ENCODE measurements around the gene CNR2. TPM values are rescaled to one million over a fixed set of nuclear protein-coding genes. Genes with fewer than 3 reads are reported as not detected.

The CNR2 gene
- total RNA-seq, 1 experiment from 2014 or later: not detected

- WGBS (ENCODE audit: extremely low coverage, insufficient read length, low lambda C conversion rate): no CpG with 5 or more reads among the region's 1 CpG
- H2AK5ac ChIP-seq (ENCODE audit: insufficient read length, low read length): no peak overlapping the region
- no peaks in the 10 kb centered on the region for H3K9me3 Mint-ChIP-seq
- TF ChIP-seq CTCF (conservative IDR thresholded peaks at IDR 0.05): no peak
- H4K91ac ChIP-seq (ENCODE audit: insufficient read length, low read depth, low read length): no peak overlapping the region
- H4K8ac ChIP-seq (replicated peaks; ENCODE audit: insufficient read length, low read depth, low read length): no peak overlapping the region
- H3K27ac Mint-ChIP-seq: no peak overlapping the region
- H3K14ac ChIP-seq (ENCODE audit: insufficient read depth, low read length): no peak overlapping the region
- H2BK120ac ChIP-seq (ENCODE audit: low read depth, low read length, poor library complexity, severe bottlenecking): no peak overlapping the region
- peaks cover 6% of the 10 kb centered on the region; the same call in 1 of the 2 replicates for H3K4me1 ChIP-seq (ENCODE audit: insufficient read depth, low read length)
- H2AFZ ChIP-seq (ENCODE audit: low read length): no peak overlapping the region
- H3T11ph ChIP-seq (ENCODE audit: low read length): no peak overlapping the region
- no peaks in the 10 kb centered on the region for H3K9me3 ChIP-seq (ENCODE audit: control insufficient read depth, low read depth, low read length)
- no peak overlapping the region for H3K23ac ChIP-seq (ENCODE audit: insufficient read length, low read depth, low read length)
- peaks cover 23 to 33% of the 10 kb centered on the region in 2 experiments for H3K4me1 Mint-ChIP-seq
- H3K79me1 ChIP-seq (ENCODE audit: insufficient read depth, low read depth, low read length, poor library complexity, severe bottlenecking): no peaks in the 10 kb centered on the region
- no peaks in the 10 kb centered on the region for H4K20me1 ChIP-seq (ENCODE audit: control insufficient read depth, insufficient read depth, insufficient read length)
- H2BK20ac ChIP-seq (ENCODE audit: low read depth, low read length, poor library complexity, severe bottlenecking): no peak overlapping the region
- no peak overlapping the region for H3K27ac ChIP-seq (ENCODE audit: insufficient read length, low read depth, low read length)
- H2BK12ac ChIP-seq (ENCODE audit: insufficient read length, low read depth, low read length): no peak overlapping the region
- H3K9ac ChIP-seq (ENCODE audit: extremely low read depth, insufficient read length, low read length): no peak overlapping the region
- H3K27me3 ChIP-seq (ENCODE audit: insufficient read depth, low read length): peaks cover 8% of the 10 kb centered on the region; the same call in 1 of the 2 replicates
- H3K4ac ChIP-seq (ENCODE audit: low read depth, low read length): no peak overlapping the region
- H3K4me2 ChIP-seq (ENCODE audit: insufficient read depth, insufficient read length, low read length): no peak overlapping the region
- H3K56ac ChIP-seq (ENCODE audit: insufficient read length, low read depth, low read length): no peak overlapping the region
- peaks cover 8% of the 10 kb centered on the region for H3K23me2 ChIP-seq (ENCODE audit: insufficient read length, low read depth, low read length, poor library complexity, severe bottlenecking)
- DNase-seq: no peak
- H3K18ac ChIP-seq (ENCODE audit: insufficient read length, low read depth, low read length): no peak overlapping the region
- H2BK15ac ChIP-seq (ENCODE audit: low read depth, low read length): no peak overlapping the region
- H2BK5ac ChIP-seq (ENCODE audit: insufficient read length, low read length): no peak overlapping the region
- peaks cover 52% of the 10 kb centered on the region for H3K27me3 Mint-ChIP-seq (ENCODE audit: low read depth)
- H3K36me3 Mint-ChIP-seq (ENCODE audit: insufficient read depth in 1 of 3, low read depth in 3 of 3): no peaks in the 10 kb centered on the region
- H3K79me2 ChIP-seq (ENCODE audit: insufficient read depth, low read length): no peaks in the 10 kb centered on the region
- no peak overlapping the region for H4K5ac ChIP-seq (ENCODE audit: insufficient read length, low read depth, low read length)
- H3K4me3 Mint-ChIP-seq: no peak overlapping the region
These were observed 6.4 kb downstream of the CNR2 start for GRCh38 chr1:23906731-23907130.
